Trophoblast cell (in vitro differentiated cells and primary cell): ENCODE results near the gene PDE10A.

Experiments
- DNase-seq, 2 donors: peaks; one replicate each; pipeline ENCODE4 v3.0.0-alpha.2; 2016
- H2AFZ ChIP-seq: 2 replicates; pipeline ENCODE4 v1.6.1; 2013; ENCODE audit warnings: low read length, moderate library complexity, mild to moderate bottlenecking; ENCODE audit not compliant: insufficient read depth, poor library complexity
- H2AK5ac ChIP-seq: 2 replicates; pipeline ENCODE4 v1.6.1; 2013; ENCODE audit warnings: mild to moderate bottlenecking, low read length
- H2BK120ac ChIP-seq: 2 replicates; pipeline ENCODE4 v1.6.1; 2013; ENCODE audit warnings: low read length, mild to moderate bottlenecking, moderate library complexity; ENCODE audit not compliant: insufficient read depth, poor library complexity
- H2BK12ac ChIP-seq: 2 replicates; pipeline ENCODE4 v1.6.1; 2013; ENCODE audit warnings: mild to moderate bottlenecking, low read length, moderate library complexity
- H2BK5ac ChIP-seq: 2 replicates; pipeline ENCODE4 v1.6.1; 2013; ENCODE audit warnings: low read length, low read depth, moderate library complexity, mild to moderate bottlenecking; ENCODE audit not compliant: poor library complexity
- H3K14ac ChIP-seq: 2 replicates; pipeline ENCODE4 v1.6.1; 2013; ENCODE audit warnings: mild to moderate bottlenecking, low read length
- H3K18ac ChIP-seq: 2 replicates; pipeline ENCODE4 v1.6.1; 2013; ENCODE audit warnings: mild to moderate bottlenecking, low read length
- H3K23ac ChIP-seq: 2 replicates; pipeline ENCODE4 v1.6.1; 2013; ENCODE audit warnings: low read length
- H3K27ac ChIP-seq: 2 replicates; pipeline ENCODE4 v1.5.1; 2013; ENCODE audit warnings: low read depth, mild to moderate bottlenecking, inconsistent platforms, low read length, moderate library complexity
- H3K27me3 ChIP-seq: 2 replicates; pipeline ENCODE4 v1.6.1; 2013; ENCODE audit warnings: inconsistent platforms, mild to moderate bottlenecking, low read length, moderate library complexity; ENCODE audit not compliant: insufficient read depth
- H3K36me3 ChIP-seq, 2 experiments: 1 replicate in 1 of 2; 2 replicates in 1 of 2; pipeline ENCODE4 v1.6.1; 2013; ENCODE audit warnings: low read length in 2 of 2, mild to moderate bottlenecking in 2 of 2, moderate library complexity in 1 of 2; ENCODE audit not compliant: insufficient read depth in 2 of 2, control insufficient read depth in 1 of 2
- H3K4ac ChIP-seq: 2 replicates; pipeline ENCODE4 v1.6.1; 2013; ENCODE audit warnings: low read depth, mild to moderate bottlenecking, low read length, moderate library complexity
- H3K4me1 ChIP-seq, 2 experiments: 1 replicate in 1 of 2; 2 replicates in 1 of 2; pipeline ENCODE4 v1.6.1; 2013; ENCODE audit warnings: low read length in 2 of 2, mild to moderate bottlenecking in 2 of 2, moderate library complexity in 1 of 2; ENCODE audit not compliant: insufficient read depth in 2 of 2, control insufficient read depth in 1 of 2
- H3K4me2 ChIP-seq: 2 replicates; pipeline ENCODE4 v1.6.1; 2013; ENCODE audit warnings: inconsistent platforms, mild to moderate bottlenecking, low read length, moderate library complexity
- H3K4me3 ChIP-seq: 2 replicates; pipeline ENCODE4 v1.5.1; 2013; ENCODE audit warnings: mild to moderate bottlenecking, low read depth, low read length, inconsistent platforms
- H3K79me1 ChIP-seq: one replicate; pipeline ENCODE4 v1.6.1; 2013; ENCODE audit warnings: low read length
- H3K79me2 ChIP-seq: 2 replicates; pipeline ENCODE4 v1.6.1; 2013; ENCODE audit warnings: low read length, mild to moderate bottlenecking; ENCODE audit not compliant: control insufficient read depth, insufficient read depth, poor library complexity
- H3K9ac ChIP-seq: 2 replicates; pipeline ENCODE4 v1.6.1; 2013; ENCODE audit warnings: mild to moderate bottlenecking, low read length
- H3K9me3 ChIP-seq: 2 replicates; pipeline ENCODE4 v1.6.1; 2013; ENCODE audit warnings: low read depth, mild to moderate bottlenecking, control low read depth, inconsistent platforms, low read length; ENCODE audit not compliant: insufficient read depth
- H4K12ac ChIP-seq: 2 replicates; pipeline ENCODE4 v1.6.1; 2013; ENCODE audit warnings: low read depth, mild to moderate bottlenecking, low read length, moderate library complexity
- H4K8ac ChIP-seq: 2 replicates; pipeline ENCODE4 v1.6.1; 2013; ENCODE audit warnings: low read depth, mild to moderate bottlenecking, low read length, moderate library complexity
- H4K91ac ChIP-seq: one replicate; pipeline ENCODE4 v1.6.1; 2013; ENCODE audit warnings: low read depth, mild to moderate bottlenecking, low read length, moderate library complexity
- WGBS: extraction: QIAGEN DNeasy Blood & Tissue Kit; methylation state at CpG from one replicate; pipeline ENCODE4 v1.1.7; 2013; ENCODE audit warnings: missing lambda C conversion rate; ENCODE audit not compliant: insufficient read length, insufficient coverage; ENCODE audit errors: extremely low coverage; 5-methylcytosine and 5-hydroxymethylcytosine counted together

The PDE10A gene

DNA sequence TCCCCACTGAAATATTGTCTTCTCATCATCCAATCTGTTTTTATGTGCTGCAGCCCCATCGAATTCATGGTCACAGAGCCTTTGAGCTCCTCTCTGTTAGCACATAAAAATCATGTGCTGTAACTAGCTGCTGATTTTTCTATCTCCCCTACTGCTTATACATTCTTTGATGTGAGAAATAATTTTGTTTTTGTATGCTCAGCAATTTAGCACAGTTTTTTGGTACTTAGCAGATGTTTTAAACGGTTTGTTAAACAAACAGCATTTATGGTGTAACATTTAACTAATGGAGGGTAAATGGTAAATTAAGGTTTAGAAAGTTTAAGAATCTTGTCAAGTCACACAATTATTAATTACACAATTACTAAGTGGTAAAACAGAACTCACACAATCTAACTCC is 221.9 kb downstream of the PDE10A start:
- Histone ChIP-seq H3K9ac (no peak overlapping the region), H4K8ac (no peak overlapping the region), H3K27me3 (no peaks in the 10 kb centered on the region), H3K36me3 (peaks cover 7 to 10% of the 10 kb centered on the region in 2 experiments), H3K27ac (no peak overlapping the region), H3K23ac (no peak overlapping the region), H2AFZ (no peak overlapping the region), H2BK120ac (no peak overlapping the region), H3K4me3 (no peak overlapping the region), H3K14ac (no peak overlapping the region), H3K9me3 (peaks cover 5% of the 10 kb centered on the region), H3K4ac (no peak overlapping the region), H4K12ac (no peak overlapping the region), H3K79me1 (no peaks in the 10 kb centered on the region), H3K79me2 (no peaks in the 10 kb centered on the region), H3K18ac (no peak overlapping the region), H2AK5ac (no peak overlapping the region), H4K91ac (no peak overlapping the region), H2BK5ac (no peak overlapping the region), H3K4me2 (no peak overlapping the region), H3K4me1 (no peaks in the 10 kb centered on the region), H2BK12ac (no peak overlapping the region)
- no CpG with 5 or more reads among the region's 2 CpGs for WGBS
- no peak for DNase-seq

DNA sequence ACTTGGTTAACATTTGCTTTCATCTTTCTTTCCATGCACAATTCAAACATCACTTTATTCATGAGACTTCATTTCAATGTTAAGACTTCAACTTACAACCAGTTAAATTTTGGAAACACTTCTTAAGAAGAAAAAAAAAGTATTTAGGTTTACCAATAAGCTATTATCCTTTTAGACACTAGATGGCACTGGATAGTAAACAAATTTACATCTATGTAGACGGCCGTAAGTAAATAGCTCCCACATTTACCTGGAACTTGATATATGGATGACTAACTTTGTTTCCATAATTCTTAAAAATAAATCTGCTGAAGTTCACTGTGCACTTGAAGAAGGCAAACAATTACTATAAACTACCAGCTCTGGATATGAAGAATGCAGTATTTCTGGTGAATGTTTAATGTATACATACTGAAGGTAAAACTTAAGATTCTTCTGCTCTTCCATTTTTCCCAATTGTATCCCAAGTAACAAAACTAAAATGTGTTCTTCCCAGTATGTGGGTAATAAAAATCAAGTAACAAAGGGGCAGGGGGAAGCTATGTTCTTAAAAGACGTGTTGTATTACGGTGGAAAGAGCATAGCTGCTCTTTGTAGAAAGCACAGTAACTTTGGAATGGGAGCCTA is 223.0 kb downstream of the PDE10A start:
- Histone ChIP-seq H3K4ac (no peak overlapping the region), H2AK5ac (no peak overlapping the region), H3K23ac (no peak overlapping the region), H4K12ac (no peak overlapping the region), H3K36me3 (peaks cover 7 to 10% of the 10 kb centered on the region in 2 experiments), H2BK5ac (no peak overlapping the region), H3K4me2 (no peak overlapping the region), H2BK120ac (no peak overlapping the region), H3K27ac (no peak overlapping the region), H3K27me3 (no peaks in the 10 kb centered on the region), H3K14ac (no peak overlapping the region), H3K18ac (no peak overlapping the region), H2BK12ac (no peak overlapping the region), H4K8ac (no peak overlapping the region), H3K9ac (no peak overlapping the region), H2AFZ (no peak overlapping the region), H3K4me3 (no peak overlapping the region), H4K91ac (no peak overlapping the region), H3K4me1 (no peaks in the 10 kb centered on the region), H3K79me1 (no peaks in the 10 kb centered on the region), H3K9me3 (peaks cover 5% of the 10 kb centered on the region), H3K79me2 (no peaks in the 10 kb centered on the region)
- no CpG with 5 or more reads among the region's 4 CpGs for WGBS
- DNase-seq = peak in 1 of 2 donors; percentile 82

DNA sequence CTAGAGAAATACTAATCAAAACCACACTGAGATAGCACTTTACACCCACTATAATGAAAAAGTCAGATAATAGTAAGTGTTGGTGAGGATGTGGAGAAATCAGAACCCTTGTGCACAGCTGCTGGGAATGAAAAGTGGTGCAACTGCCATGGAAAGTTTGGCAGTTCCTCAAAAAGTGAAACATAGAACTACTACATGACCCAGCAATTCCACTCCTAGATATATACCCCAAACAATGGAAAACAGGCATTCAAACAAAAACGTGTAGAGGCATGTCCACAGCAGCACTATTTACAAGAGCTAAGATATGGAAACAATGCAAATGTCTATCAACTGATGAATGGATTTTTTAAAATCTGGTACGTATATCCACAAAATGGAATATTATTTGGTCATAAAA is 236.1 kb downstream of the PDE10A start:
- no peak overlapping the region for H2BK12ac ChIP-seq
- no peak overlapping the region for H3K4me3 ChIP-seq
- H3K18ac ChIP-seq = no peak overlapping the region
- H3K23ac ChIP-seq = no peak overlapping the region
- no peak overlapping the region for H3K4me2 ChIP-seq
- no peak overlapping the region for H2AK5ac ChIP-seq
- no CpG with 5 or more reads among the region's 2 CpGs for WGBS
- no peak overlapping the region for H3K9ac ChIP-seq
- H3K79me1 ChIP-seq = no peaks in the 10 kb centered on the region
- H2BK5ac ChIP-seq = no peak overlapping the region
- DNase-seq = no peak
- H2BK120ac ChIP-seq = no peak overlapping the region
- no peak overlapping the region for H3K14ac ChIP-seq
- no peak overlapping the region for H4K8ac ChIP-seq
- no peaks in the 10 kb centered on the region for H3K27me3 ChIP-seq
- no peak overlapping the region for H4K12ac ChIP-seq
- no peak overlapping the region for H2AFZ ChIP-seq
- no peak overlapping the region for H4K91ac ChIP-seq
- H3K4ac ChIP-seq = no peak overlapping the region
- no peak overlapping the region for H3K27ac ChIP-seq
- H3K36me3 ChIP-seq = peaks cover 0 to 1% of the 10 kb centered on the region in 2 experiments
- H3K79me2 ChIP-seq = no peaks in the 10 kb centered on the region
- no peaks in the 10 kb centered on the region for H3K9me3 ChIP-seq
- H3K4me1 ChIP-seq = no peaks in the 10 kb centered on the region

DNA sequence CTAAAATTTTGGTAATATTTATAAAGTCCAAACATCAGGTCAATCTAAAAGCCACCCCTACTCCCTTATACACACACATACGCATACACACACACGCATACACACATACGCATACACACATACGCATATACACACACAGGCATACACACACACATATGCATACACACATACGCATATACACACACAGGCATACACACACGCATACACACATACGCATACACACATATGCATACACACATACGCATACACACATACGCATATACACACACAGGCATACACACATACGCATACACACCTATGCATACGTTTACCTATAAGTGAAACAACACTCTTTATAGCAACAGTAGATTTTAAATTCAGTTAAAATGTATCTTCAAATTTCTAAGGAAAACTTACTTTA is 240.8 kb downstream of the PDE10A start:
- Histone ChIP-seq H3K9ac (peak overlapping the region; percentile 7), H3K4me2 (no peak overlapping the region), H4K8ac (no peak overlapping the region), H2BK5ac (no peak overlapping the region), H3K14ac (no peak overlapping the region), H3K79me2 (no peaks in the 10 kb centered on the region), H3K27ac (no peak overlapping the region), H3K4me1 (no peaks in the 10 kb centered on the region), H2AFZ (no peak overlapping the region), H3K79me1 (no peaks in the 10 kb centered on the region), H3K4ac (no peak overlapping the region), H4K12ac (no peak overlapping the region), H2BK12ac (no peak overlapping the region), H3K4me3 (no peak overlapping the region), H3K36me3 (peaks cover 0 to 6% of the 10 kb centered on the region in 2 experiments), H3K27me3 (no peaks in the 10 kb centered on the region), H2BK120ac (no peak overlapping the region), H3K18ac (no peak overlapping the region), H2AK5ac (no peak overlapping the region), H3K23ac (peak overlapping the region; percentile 24), H3K9me3 (no peaks in the 10 kb centered on the region), H4K91ac (no peak overlapping the region)
- no peak for DNase-seq
- WGBS = no CpG with 5 or more reads among the region's 11 CpGs
